Mucosa of descending colon (tissue), 3 donors: Measurements from ENCODE around the gene TFDP1. TPM values are rescaled to one million over a fixed set of nuclear protein-coding genes. Genes with fewer than 3 reads are reported as not detected.

ENCODE experiments used
- ATAC-seq: fragments of 200-7000 bp; cut with Tn5 transposase; one replicate; pipeline ENCODE4 v1.9.1; 2020; ENCODE audit warnings: mild to moderate bottlenecking, moderate library complexity
- DNase-seq, 3 donors: peaks; one replicate each; pipeline ENCODE4 v3.0.0-alpha.2; 2020
- H3K36me3 ChIP-seq: fragments of 200-600 bp; one replicate; pipeline ENCODE4 v1.8.0; 2021; ENCODE audit warnings: low read depth, mild to moderate bottlenecking
- H3K4me1 ChIP-seq: fragments of 200-600 bp; one replicate; pipeline ENCODE4 v1.8.0; 2021; ENCODE audit warnings: low read depth, mild to moderate bottlenecking
- H3K4me3 ChIP-seq: fragments of 200-600 bp; one replicate; pipeline ENCODE4 v1.8.0; 2021; ENCODE audit warnings: mild to moderate bottlenecking
- H3K9me3 ChIP-seq: fragments of 200-600 bp; one replicate; pipeline ENCODE4 v1.8.0; 2021; ENCODE audit warnings: mild to moderate bottlenecking
- intact Hi-C, 2 donors: fragments of 100-400 bp; cut with DNase I in 1 of 2; cut with micrococcal nuclease in 1 of 2; formaldehyde crosslinking; loops; one replicate each; pipeline versions ENCODE4 v1.11.0 to v1.11.1; 2022; cut with DNase I, micrococcal nuclease
- total RNA-seq, 3 donors: library from RNA; stranded (reverse); fragmentation: NEBNext Ultra II Directional in 2 of 3; extraction: Animal tissue kit (Norgen Biotek cat#: 25700) in 2 of 3; gene quantifications; one replicate each; pipeline versions ENCODE4 v1.2.1 to v1.2.4, GENCODE V29; 2021 to 2023
- TF ChIP-seq, protein P1 (sequence below): fragments of 200-600 bp; IDR thresholded peaks from one replicate; pipeline ENCODE4 v1.8.0; 2022; ENCODE audit warnings: antibody characterized with exemption, mild to moderate bottlenecking
- donor health status: DM: no; HTN: no; CAD: no; lungs with moderate emphysema.
- donor health status: DM: no; HTN: no; CAD: no.
- donor health status: DM: no; HTN: yes; CAD: no.

The TFDP1 gene
- total RNA-seq, 3 donors from 2014 or later: 52.7 to 66.4 (median 54.3) TPM

DNA sequence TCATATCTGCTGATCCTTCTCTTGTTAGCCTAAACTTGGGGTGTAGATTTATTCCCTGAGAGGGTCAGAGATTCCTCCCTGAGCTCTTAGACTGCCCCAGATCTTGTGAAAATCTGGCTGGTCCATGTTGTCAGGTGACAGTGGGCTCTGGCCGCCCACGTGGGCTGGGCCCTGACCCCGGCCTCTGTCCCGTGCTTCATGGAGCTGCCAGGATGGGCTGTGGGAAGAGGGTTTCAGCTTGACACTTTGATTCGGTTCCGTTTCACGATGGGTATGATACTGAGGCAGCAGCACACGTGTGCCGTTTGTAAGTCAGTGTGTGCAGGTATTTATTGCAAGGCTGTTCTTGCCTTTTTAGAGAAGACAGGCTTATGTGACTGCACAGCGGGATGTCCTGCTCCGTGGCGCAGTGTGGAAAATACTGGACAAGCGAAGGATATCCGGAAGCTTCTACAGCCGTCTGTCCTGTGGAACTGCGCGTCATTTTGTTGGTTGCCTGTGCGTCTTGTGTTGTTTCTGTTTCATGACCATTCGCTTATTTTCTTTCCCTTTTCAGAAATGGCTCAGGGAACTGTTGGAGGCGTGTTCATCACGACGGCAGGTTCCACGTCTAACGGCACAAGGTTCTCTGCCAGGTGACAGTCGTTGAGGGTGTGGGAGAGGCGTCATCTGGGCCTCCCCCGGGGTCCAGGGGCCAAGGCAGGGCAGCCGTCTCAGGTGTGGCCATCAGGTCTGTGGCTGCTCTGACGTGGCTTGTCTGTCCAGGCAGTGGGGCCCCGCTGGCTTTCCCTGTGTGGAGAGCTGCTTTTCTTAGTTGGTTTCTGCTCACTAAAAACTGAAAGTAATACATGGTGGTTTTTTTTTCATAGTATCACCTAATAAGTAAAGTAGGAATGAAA is 53.0 kb downstream of the TFDP1 start:
- Histone ChIP-seq H3K36me3 (peaks cover 13% of the 10 kb centered on the region), H3K9me3 (no peaks in the 10 kb centered on the region), H3K4me1 (no peaks in the 10 kb centered on the region), H3K4me3 (no peak overlapping the region)
- intact Hi-C loops: no loop called here
- ATAC-seq (no peak), DNase-seq (peak in 1 of 3 donors; percentile 9)
- TF ChIP-seq, protein P1, sequence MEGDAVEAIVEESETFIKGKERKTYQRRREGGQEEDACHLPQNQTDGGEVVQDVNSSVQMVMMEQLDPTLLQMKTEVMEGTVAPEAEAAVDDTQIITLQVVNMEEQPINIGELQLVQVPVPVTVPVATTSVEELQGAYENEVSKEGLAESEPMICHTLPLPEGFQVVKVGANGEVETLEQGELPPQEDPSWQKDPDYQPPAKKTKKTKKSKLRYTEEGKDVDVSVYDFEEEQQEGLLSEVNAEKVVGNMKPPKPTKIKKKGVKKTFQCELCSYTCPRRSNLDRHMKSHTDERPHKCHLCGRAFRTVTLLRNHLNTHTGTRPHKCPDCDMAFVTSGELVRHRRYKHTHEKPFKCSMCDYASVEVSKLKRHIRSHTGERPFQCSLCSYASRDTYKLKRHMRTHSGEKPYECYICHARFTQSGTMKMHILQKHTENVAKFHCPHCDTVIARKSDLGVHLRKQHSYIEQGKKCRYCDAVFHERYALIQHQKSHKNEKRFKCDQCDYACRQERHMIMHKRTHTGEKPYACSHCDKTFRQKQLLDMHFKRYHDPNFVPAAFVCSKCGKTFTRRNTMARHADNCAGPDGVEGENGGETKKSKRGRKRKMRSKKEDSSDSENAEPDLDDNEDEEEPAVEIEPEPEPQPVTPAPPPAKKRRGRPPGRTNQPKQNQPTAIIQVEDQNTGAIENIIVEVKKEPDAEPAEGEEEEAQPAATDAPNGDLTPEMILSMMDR: no peak

- no peak overlapping the region for H3K4me3 ChIP-seq
- peak in 1 of 3 donors; percentile 8 for DNase-seq
- H3K4me1 ChIP-seq: no peaks in the 10 kb centered on the region
These were observed 53.7 kb downstream of the TFDP1 start for GRCh38 chr13:113638173-113638746.

GRCh38 chr13:113638806-113639205 is 54.3 kb downstream of the TFDP1 start:
- no peak for DNase-seq
- no peaks in the 10 kb centered on the region for H3K9me3 ChIP-seq
- intact Hi-C loops: no loop called here
- H3K4me3 ChIP-seq: no peak overlapping the region
- H3K36me3 ChIP-seq: peaks cover 13% of the 10 kb centered on the region
- ATAC-seq: no peak
- TF ChIP-seq, protein P1: no peak
- no peaks in the 10 kb centered on the region for H3K4me1 ChIP-seq

More at GRCh38 chr13:113638173-113638746, 53.7 kb downstream of the TFDP1 start:
- intact Hi-C loops: no loop called here
- TF ChIP-seq, protein P1: no peak
- ATAC-seq: no peak
- H3K9me3 ChIP-seq: no peaks in the 10 kb centered on the region
- peaks cover 13% of the 10 kb centered on the region for H3K36me3 ChIP-seq

DNA sequence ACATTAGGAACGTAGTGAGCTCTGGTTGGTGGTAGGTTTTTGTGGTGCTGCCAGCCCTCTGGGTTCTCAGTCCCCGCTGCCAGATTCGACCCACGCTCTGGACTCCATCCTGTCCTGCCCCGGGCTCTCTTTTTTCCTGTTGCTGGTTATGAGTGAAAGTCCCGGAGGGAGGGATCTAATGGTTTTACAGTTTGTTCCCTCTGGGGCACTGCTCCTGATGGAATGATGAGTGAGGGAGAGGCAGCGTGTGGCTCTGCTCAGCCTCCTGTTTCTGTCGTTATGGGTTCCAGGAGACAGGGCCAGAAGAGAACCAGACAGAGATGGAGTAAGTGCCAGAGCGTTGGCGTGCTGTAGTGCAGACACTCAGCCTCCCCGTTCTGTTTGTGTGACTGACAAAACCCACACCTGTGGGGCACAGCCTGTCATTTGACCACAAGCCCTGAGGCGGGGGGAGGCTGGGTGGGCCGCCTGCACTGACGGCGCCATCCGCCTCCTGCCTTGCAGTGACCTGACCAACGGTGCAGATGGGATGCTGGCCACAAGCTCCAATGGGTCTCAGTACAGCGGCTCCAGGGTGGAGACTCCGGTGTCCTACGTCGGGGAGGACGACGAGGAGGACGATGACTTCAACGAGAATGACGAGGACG is 55.2 kb downstream of the TFDP1 start:
- TF ChIP-seq, protein P1: no peak
- peaks cover 13% of the 10 kb centered on the region for H3K36me3 ChIP-seq
- H3K9me3 ChIP-seq: no peaks in the 10 kb centered on the region
- H3K4me1 ChIP-seq: no peaks in the 10 kb centered on the region
- no peak overlapping the region for H3K4me3 ChIP-seq
- DNase-seq (peak in 1 of 3 donors; percentile 19), ATAC-seq (no peak)
- intact Hi-C loops: no loop called here

DNA sequence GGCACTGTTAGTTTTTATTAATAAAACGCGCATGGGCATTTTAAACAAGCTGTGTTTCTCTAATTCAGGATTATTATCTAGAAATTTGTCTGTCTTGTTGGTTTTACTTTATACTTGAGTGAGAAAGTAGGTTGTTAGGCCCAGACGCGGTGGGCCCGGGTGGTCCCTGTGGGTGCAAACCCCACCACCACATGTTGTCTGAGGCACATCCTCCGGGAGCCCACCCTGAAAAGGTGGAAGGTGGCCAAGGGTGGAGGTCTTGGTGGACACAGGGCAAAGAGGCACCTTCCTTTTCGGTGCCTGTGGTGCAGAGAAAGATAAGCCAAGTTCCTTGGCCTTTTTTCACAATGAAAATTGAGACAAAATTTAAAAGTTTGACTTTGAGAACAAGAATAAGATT is 56.9 kb downstream of the TFDP1 start:
- peaks cover 6% of the 10 kb centered on the region for H3K36me3 ChIP-seq
- no peak overlapping the region for H3K4me3 ChIP-seq
- ATAC-seq (no peak), DNase-seq (no peak)
- intact Hi-C loops: no loop called here
- TF ChIP-seq, protein P1: no peak
- H3K9me3 ChIP-seq: no peaks in the 10 kb centered on the region
- H3K4me1 ChIP-seq: peaks cover 6% of the 10 kb centered on the region
